ENCODE results near the gene TMEM132A. TPM values are rescaled to one million over a fixed set of nuclear protein-coding genes. Genes with fewer than 3 reads are reported as not detected.
A peak's percentile ranks its signal among the peaks of the same experiment; 100 is the strongest.

TMEM132A gene
- total and polyA plus RNA-seq, 10 donors = 5.6 to 15.6 (median 10.5) TPM

DNA sequence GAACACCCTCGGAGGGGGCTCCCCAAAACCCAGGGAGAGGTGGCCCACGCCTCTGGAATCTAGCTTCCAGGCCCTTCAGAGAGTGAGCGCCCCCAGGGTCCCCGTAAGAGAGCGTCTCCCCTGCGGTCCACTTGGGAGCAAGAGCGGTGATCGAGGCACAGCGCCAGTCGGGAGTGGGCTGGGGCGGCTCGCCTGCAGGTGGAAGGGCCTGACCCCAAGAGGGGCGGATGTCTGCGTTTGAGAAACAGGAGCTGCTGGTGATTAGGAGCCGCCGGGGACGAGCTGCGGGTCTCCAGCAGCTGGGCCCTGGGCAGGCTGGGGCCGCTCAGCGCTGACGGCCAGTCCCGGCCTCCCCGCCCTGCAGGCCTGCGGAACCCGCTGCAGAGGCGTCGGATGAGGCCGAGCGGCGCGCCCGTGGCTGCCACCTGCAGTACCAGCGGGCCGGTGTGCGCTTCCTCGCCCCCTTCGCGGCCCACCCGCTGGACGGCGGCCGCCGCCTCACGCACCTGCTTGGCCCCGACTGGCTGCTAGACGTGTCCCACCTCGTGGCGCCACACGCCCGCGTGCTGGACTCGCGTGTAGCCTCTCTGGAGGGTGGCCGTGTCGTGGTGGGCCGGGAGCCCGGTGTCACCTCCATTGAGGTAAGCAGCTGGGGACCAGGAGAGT is 10.0 kb downstream of the TMEM132A start:
- H3K36me3 ChIP-seq = peaks cover 0 to 36% (median 25%) of the 10 kb centered on the region in 6 donors
- no peaks in the 10 kb centered on the region for H3K9me3 ChIP-seq
- intact Hi-C loops (cut with DNase I; ENCODE audit: low total_unique reads) = no loop called here
- WGBS, 5 donors = 86 to 93% (median 93%) methylated on average over 42 to 57 of the region's 57 CpGs
- H3K4me3 ChIP-seq = no peak overlapping the region
- H3K4me1 ChIP-seq = peaks cover 0 to 59% (median 28%) of the 10 kb centered on the region in 6 donors
- peak overlapping the region in 2 of 8 donors; percentile 76 to 78 for H3K27ac ChIP-seq
- DNase-seq = peak; percentile 85
- TF ChIP-seq, protein P1, sequence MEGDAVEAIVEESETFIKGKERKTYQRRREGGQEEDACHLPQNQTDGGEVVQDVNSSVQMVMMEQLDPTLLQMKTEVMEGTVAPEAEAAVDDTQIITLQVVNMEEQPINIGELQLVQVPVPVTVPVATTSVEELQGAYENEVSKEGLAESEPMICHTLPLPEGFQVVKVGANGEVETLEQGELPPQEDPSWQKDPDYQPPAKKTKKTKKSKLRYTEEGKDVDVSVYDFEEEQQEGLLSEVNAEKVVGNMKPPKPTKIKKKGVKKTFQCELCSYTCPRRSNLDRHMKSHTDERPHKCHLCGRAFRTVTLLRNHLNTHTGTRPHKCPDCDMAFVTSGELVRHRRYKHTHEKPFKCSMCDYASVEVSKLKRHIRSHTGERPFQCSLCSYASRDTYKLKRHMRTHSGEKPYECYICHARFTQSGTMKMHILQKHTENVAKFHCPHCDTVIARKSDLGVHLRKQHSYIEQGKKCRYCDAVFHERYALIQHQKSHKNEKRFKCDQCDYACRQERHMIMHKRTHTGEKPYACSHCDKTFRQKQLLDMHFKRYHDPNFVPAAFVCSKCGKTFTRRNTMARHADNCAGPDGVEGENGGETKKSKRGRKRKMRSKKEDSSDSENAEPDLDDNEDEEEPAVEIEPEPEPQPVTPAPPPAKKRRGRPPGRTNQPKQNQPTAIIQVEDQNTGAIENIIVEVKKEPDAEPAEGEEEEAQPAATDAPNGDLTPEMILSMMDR (IDR thresholded peaks at IDR 0.05 in 8 of 11, conservative IDR thresholded peaks at IDR 0.05 in 3 of 11) = no peak
- peak; percentile 3 to 73 (median 53) for TF ChIP-seq POLR2AphosphoS5 (IDR thresholded peaks at IDR 0.05)
- H3K27me3 ChIP-seq (replicated peaks in 1 of 7) = no peaks in the 10 kb centered on the region

DNA sequence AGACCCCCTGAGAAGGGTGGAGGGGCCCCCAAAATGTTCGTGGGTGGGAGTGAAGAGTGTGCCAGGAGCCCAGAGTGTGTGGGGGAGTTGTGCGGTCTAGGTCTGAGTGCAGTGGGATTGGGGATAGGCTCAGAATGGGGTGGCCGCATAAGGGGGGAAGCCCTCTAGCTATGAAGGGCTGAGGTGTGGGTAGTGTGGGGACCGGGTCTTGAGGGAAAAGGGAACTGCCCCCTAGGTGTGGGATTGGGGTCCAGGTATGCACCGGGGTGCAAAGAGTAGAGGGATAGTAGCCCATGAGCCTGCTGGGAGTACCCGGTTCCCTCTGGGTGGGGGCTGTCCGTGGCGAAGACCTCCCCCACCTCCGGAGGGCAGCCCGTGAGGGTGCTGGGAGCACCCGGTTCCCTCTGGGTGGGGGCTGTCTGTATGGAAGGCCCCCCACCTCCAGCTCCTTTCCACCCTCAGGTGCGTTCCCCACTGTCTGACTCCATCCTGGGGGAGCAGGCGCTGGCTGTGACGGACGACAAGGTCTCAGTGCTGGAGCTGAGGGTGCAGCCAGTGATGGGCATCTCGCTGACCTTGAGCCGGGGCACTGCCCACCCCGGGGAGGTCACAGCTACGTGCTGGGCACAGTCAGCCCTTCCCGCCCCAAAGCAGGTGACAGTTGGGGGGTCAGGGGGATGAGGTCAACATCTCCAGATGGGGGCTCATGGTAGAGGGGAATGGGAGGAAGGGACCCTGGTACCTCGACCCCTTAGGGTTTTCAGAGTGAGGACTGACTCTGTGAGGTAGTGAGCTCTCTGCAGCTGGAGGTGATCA is 10.7 kb downstream of the TMEM132A start:
- Histone ChIP-seq H3K4me3 (no peak overlapping the region), H3K9me3 (no peaks in the 10 kb centered on the region), H3K27ac (peak overlapping the region in 3 of 8 donors; percentile 21 to 56 (median 32)), H3K27me3 (replicated peaks in 1 of 7) (no peaks in the 10 kb centered on the region), H3K36me3 (peaks cover 0 to 43% (median 31%) of the 10 kb centered on the region in 6 donors), H3K4me1 (peaks cover 0 to 59% (median 28%) of the 10 kb centered on the region in 6 donors)
- WGBS, 5 donors = 74 to 88% (median 80%) methylated on average over 15 to 21 of the region's 21 CpGs
- DNase-seq = peak; percentile 80
- peak; percentile 1 to 52 (median 44) for TF ChIP-seq POLR2AphosphoS5 (IDR thresholded peaks at IDR 0.05)
- TF ChIP-seq, protein P1 (IDR thresholded peaks at IDR 0.05 in 8 of 11, conservative IDR thresholded peaks at IDR 0.05 in 3 of 11) = no peak
- intact Hi-C loops (cut with DNase I; ENCODE audit: low total_unique reads) = no loop called here

DNA sequence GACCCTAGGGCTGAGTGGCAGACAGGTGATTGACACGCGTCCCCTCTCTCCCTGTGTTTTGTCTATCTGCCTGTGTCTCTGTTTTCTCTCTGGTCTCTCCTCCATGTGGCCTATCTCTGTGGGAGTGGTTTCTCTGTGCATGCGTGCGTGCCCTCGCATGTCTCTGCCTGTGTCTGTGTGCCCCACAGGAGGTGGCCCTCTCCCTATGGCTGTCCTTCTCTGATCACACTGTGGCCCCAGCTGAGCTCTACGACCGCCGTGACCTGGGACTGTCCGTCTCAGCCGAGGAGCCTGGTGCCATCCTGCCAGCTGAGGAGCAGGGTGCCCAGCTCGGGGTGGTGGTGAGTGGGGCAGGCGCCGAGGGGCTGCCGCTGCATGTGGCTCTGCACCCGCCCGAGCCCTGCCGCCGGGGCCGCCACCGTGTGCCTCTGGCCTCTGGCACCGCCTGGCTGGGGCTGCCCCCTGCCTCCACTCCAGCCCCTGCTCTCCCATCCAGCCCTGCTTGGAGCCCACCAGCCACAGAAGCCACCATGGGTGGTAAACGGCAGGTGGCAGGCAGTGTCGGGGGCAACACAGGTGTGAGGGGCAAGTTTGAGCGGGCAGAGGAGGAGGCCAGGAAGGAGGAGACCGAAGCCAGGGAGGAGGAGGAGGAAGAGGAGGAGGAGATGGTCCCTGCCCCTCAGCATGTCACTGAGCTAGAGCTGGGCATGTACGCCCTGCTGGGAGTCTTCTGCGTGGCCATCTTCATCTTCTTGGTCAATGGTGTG is 11.6 kb downstream of the TMEM132A start:
- H3K36me3 ChIP-seq = peaks cover 0 to 52% (median 38%) of the 10 kb centered on the region in 6 donors
- peak; percentile 81 for DNase-seq
- H3K4me3 ChIP-seq = no peak overlapping the region
- TF ChIP-seq, protein P1 (IDR thresholded peaks at IDR 0.05 in 8 of 11, conservative IDR thresholded peaks at IDR 0.05 in 3 of 11) = no peak
- TF ChIP-seq POLR2AphosphoS5 (IDR thresholded peaks at IDR 0.05) = peak; percentile 29 to 70 (median 54)
- intact Hi-C loops (cut with DNase I; ENCODE audit: low total_unique reads) = no loop called here
- peak overlapping the region in 3 of 8 donors; percentile 21 to 56 (median 32) for H3K27ac ChIP-seq
- no peaks in the 10 kb centered on the region for H3K27me3 ChIP-seq (replicated peaks in 1 of 7)
- H3K4me1 ChIP-seq = peaks cover 0 to 59% (median 28%) of the 10 kb centered on the region in 6 donors
- 77 to 88% (median 87%) methylated on average over 15 to 27 of the region's 27 CpGs for WGBS, 5 donors
- H3K9me3 ChIP-seq = no peaks in the 10 kb centered on the region

All from spleen (tissue), 11 donors.